DOHH2 (cell line): Measurements from ENCODE around the gene ZSCAN16.

Source experiments
- H3F3A ChIP-seq: fragments of 200-600 bp; sonication (generic), shearing (Covaris generic); 2 replicates; pipeline ENCODE4 v1.6.0; 2016; ENCODE audit warnings: antibody characterized with exemption, mild to moderate bottlenecking; ENCODE audit not compliant: control insufficient read depth, insufficient read depth
- H3K27ac ChIP-seq: fragments of 200-600 bp; sonication (generic); 2 replicates; pipeline ENCODE4 v1.5.1; 2014; ENCODE audit warnings: low read depth, mild to moderate bottlenecking, low read length, moderate library complexity
- H3K27me3 ChIP-seq: fragments of 200-600 bp; sonication (generic); 2 replicates; pipeline ENCODE4 v1.6.1; 2014; ENCODE audit warnings: mild to moderate bottlenecking, low read length, mixed read lengths; ENCODE audit not compliant: control insufficient read depth
- H3K36me3 ChIP-seq: fragments of 200-600 bp; sonication (generic); 2 replicates; pipeline ENCODE4 v1.6.1; 2014; ENCODE audit warnings: mild to moderate bottlenecking, low read length, moderate library complexity, mixed read lengths; ENCODE audit not compliant: control insufficient read depth
- H3K4me1 ChIP-seq: fragments of 200-600 bp; sonication (generic); 2 replicates; pipeline ENCODE4 v1.6.1; 2014; ENCODE audit warnings: mild to moderate bottlenecking, low read length, mixed read lengths; ENCODE audit not compliant: control insufficient read depth
- H3K4me2 ChIP-seq: fragments of 200-600 bp; sonication (generic); 2 replicates; pipeline ENCODE4 v1.6.0; 2014; ENCODE audit warnings: mild to moderate bottlenecking, low read length, moderate library complexity
- H3K4me3 ChIP-seq: fragments of 200-600 bp; sonication (generic); 2 replicates; pipeline ENCODE4 v1.5.1; 2014; ENCODE audit warnings: mild to moderate bottlenecking, low read length, mixed read lengths
- H3K79me2 ChIP-seq: fragments of 200-600 bp; sonication (generic); 2 replicates; pipeline ENCODE4 v1.6.1; 2014; ENCODE audit warnings: mild to moderate bottlenecking, low read length, mixed read lengths; ENCODE audit not compliant: control insufficient read depth
- H3K9me2 ChIP-seq: fragments of 200-600 bp; sonication (generic); replicated peaks from 2 replicates; pipeline ENCODE4 v1.6.1; 2014; ENCODE audit warnings: mild to moderate bottlenecking, low read length, mixed read lengths; ENCODE audit not compliant: control insufficient read depth
- H3K9me3 ChIP-seq: fragments of 200-600 bp; sonication (generic); 2 replicates; pipeline ENCODE4 v1.6.1; 2014; ENCODE audit warnings: antibody characterized with exemption, low read length, mixed read lengths; ENCODE audit not compliant: control insufficient read depth, insufficient read depth
- H4K20me1 ChIP-seq: fragments of 200-600 bp; sonication (generic); 2 replicates; pipeline ENCODE4 v1.6.0; 2014; ENCODE audit warnings: low read depth, mild to moderate bottlenecking, antibody characterized with exemption, low read length, moderate library complexity; ENCODE audit not compliant: control insufficient read depth, insufficient read depth
- EZH2phosphoT487 ChIP-seq: fragments of 200-600 bp; sonication (generic); IDR thresholded peaks from 2 replicates; pipeline ENCODE4 v1.6.1; 2017; ENCODE audit warnings: borderline replicate concordance, mild to moderate bottlenecking, antibody characterized with exemption, low read length, moderate library complexity, mixed read lengths
- TF ChIP-seq, protein P1 (sequence below): fragments of 200-600 bp; sonication (generic); IDR thresholded peaks from one replicate; pipeline ENCODE4 v1.5.1; 2014; ENCODE audit warnings: antibody characterized with exemption, mild to moderate bottlenecking, low read depth, low read length; ENCODE audit not compliant: poor library complexity, severe bottlenecking

ZSCAN16 gene

GRCh38 chr6:28176373-28176772 lies 52.0 kb downstream of the ZSCAN16 start:
- H3K27me3 ChIP-seq, result no peaks in the 10 kb centered on the region
- H3K9me2 ChIP-seq, result no peaks in the 10 kb centered on the region
- H4K20me1 ChIP-seq, result no peaks in the 10 kb centered on the region
- H3K36me3 ChIP-seq, result no peaks in the 10 kb centered on the region
- H3K27ac ChIP-seq, result no peak overlapping the region
- peaks cover 4% of the 10 kb centered on the region; the same call in 1 of the 2 replicates for H3K4me1 ChIP-seq
- no peak overlapping the region for H3K4me3 ChIP-seq
- no peaks in the 10 kb centered on the region for H3K79me2 ChIP-seq
- no peak overlapping the region for H3K4me2 ChIP-seq
- H3F3A ChIP-seq, result no peaks in the 10 kb centered on the region
- no peaks in the 10 kb centered on the region for H3K9me3 ChIP-seq
- TF ChIP-seq EZH2phosphoT487, result no peak
- TF ChIP-seq, protein P1, sequence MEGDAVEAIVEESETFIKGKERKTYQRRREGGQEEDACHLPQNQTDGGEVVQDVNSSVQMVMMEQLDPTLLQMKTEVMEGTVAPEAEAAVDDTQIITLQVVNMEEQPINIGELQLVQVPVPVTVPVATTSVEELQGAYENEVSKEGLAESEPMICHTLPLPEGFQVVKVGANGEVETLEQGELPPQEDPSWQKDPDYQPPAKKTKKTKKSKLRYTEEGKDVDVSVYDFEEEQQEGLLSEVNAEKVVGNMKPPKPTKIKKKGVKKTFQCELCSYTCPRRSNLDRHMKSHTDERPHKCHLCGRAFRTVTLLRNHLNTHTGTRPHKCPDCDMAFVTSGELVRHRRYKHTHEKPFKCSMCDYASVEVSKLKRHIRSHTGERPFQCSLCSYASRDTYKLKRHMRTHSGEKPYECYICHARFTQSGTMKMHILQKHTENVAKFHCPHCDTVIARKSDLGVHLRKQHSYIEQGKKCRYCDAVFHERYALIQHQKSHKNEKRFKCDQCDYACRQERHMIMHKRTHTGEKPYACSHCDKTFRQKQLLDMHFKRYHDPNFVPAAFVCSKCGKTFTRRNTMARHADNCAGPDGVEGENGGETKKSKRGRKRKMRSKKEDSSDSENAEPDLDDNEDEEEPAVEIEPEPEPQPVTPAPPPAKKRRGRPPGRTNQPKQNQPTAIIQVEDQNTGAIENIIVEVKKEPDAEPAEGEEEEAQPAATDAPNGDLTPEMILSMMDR, result no peak
